CD4-positive, alpha-beta T cell treated with Interleukin-4 for 1 hour (primary cell): ENCODE results near the gene OTUB2.

Experiments
- DNase-seq, 2 donors: peaks; one replicate each; pipeline ENCODE4 v3.0.0-alpha.2; 2020 to 2022

Gene OTUB2

DNA sequence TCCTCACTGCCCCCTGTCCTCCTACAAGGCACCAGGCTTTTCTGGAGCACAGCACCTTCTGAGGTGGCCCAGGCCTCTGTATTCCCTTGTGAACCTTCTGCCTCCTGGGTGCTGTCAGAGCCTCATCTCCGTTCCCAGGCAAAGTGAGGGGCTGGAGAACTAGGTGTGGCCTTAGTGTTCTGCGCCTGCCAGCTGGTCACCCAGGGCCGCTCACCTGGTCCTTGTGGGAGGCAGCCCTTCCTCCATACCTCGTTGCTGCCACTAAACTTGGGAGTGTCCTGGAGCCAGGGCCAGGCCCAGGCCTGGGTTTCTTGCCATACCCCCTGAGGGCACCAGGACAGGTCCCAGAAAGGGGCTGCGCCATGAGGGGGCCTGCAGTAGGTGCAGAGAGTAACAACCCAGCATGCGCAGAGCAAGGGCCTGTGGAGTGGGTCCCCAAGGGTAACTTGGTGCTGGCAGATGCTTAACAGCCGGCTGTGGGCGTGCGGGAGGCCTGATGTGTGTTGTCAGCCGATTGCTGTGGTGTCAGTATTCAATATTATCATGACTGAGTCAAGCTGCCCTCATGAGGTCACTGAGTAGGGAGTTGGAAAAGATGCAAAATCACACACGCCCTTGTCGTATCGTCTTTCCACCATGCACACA, 17.1 kb downstream of the OTUB2 start:
- no peak for DNase-seq

- DNase-seq, result no peak
Observed at GRCh38 chr14:94043756-94044475, 17.8 kb downstream of the OTUB2 start.

- no peak for DNase-seq
Observed at GRCh38 chr14:94044476-94045091, 18.4 kb downstream of the OTUB2 start.

- no peak for DNase-seq
Observed at GRCh38 chr14:94045101-94045500, 19.0 kb downstream of the OTUB2 start.

DNA sequence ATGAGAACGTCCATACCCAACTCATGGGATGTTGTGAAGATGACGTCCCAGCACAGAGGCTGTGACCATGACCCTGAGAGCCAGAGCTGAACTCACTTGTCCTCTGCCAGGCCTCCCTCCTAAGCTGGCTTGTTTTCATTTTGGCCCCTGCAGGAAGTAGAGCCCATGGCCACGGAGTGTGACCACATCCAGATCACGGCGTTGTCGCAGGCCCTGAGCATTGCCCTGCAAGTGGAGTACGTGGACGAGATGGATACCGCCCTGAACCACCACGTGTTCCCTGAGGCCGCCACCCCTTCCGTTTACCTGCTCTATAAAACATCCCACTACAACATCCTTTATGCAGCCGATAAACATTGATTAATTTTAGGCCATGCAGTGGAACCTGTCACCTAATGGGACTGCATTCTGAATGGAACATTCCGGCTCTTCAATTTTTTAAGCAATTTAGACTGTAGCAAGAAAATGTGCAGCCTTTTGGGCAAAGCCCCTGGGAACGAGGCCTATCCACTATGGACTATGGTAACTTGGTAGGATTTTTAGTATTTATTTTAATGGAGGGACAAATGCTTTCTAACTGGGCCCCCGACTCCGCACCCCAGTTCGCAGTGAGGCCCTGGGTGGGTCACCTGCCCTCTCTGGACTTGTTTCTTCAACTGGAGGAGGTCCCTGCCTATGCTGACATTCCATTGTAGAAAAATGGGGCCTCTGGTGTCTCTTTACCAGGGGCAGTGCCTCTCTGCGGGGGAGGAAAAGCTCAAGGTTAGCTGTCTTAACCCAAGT, 19.6 kb downstream of the OTUB2 start:
- peak in 1 of 2 donors; percentile 11 for DNase-seq

GRCh38 chr14:94046696-94047250, 20.6 kb downstream of the OTUB2 start:
- peak in 1 of 2 donors; percentile 9 for DNase-seq

- peak in 1 of 2 donors; percentile 7 for DNase-seq
Observed at GRCh38 chr14:94047581-94047980, 21.4 kb downstream of the OTUB2 start.

DNA sequence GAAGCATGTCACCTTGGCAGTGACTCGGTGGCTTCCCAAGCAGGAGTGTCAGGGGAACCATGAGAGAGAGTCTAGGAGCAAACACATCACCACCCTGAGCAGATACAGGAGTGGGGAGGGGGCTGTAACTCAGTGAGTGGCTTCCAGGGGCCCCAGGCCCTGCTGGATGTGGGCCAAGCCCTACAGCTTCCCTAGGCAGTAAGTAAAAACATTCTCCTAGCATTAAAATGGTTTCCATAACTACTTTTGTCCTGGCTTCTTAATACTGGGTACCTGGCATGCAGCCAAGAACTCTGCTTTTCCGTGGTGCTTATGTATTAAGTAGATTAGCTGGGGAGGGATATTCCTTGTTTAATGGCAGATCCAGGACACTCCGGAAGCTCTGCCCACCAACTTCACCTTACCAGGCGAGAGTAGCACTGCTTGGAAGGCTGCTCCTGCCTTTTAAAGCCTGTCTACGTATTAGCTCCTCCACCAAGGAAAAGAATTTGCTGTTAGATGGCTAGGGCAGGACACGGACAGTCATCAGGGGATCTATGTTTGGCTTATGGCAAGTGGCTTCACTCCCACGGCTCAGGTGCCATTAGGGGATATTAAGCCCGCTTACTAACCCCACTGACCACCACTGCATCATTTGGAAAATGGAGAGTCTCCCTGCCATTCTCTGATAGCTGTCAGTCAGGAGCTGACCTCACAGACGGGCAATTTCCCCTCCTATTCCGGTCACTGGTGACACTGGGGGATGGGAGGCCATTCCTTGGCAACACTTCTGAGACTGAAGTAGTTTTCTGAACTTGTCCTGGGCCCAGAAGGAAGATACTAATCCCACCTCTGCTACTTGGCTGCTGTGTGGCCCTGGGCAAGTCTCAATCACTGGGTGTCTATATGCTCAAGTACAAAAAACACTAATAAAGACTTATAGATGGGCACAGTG, 22.8 kb downstream of the OTUB2 start:
- DNase-seq, result no peak

DNA sequence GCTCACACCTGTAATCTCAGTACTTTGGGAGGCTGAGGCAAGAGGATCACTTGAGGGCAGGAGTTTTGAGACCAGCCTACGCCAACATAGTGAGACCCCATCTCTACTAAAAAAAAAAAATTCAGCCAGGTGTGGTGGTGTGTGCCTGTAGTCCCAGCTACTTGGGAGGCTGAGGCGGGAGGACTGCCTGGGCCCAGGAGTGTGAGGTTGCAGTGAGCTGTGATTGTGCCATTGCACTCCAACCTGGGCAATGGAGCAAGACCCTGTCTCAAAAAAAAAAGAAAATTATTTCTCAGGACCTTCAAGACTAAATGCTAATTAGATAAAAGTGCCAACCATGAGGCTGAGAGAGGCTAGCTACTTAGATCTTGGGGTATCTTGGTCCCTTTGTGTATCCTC, 23.5 kb downstream of the OTUB2 start:
- DNase-seq, result no peak

- DNase-seq, result peak in 1 of 2 donors; percentile 8
Observed at GRCh38 chr14:94050231-94050880, 24.2 kb downstream of the OTUB2 start.

- DNase-seq, result peak in 1 of 2 donors; percentile 10
Observed at GRCh38 chr14:94051115-94051514, 25.0 kb downstream of the OTUB2 start.

DNA sequence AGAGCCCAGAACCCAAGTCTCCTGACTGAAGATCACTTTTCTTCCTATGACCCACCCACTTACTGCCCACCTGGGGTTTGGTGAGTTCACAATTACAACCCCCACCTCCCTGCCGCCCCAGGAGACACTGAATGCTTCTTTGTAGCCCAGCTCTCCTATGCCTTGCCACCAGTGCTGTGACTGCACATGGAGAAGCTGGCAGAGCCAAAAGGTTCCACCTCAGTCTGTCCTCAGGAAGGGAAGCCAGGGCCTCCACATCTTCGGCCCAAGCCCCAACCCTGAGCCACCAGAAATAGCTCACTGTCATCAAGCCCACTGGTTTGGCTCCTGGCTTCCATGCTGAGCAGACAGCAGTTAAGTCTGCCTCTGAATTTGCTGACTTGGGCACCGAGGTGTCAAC, 25.6 kb downstream of the OTUB2 start:
- DNase-seq, result no peak

DNA sequence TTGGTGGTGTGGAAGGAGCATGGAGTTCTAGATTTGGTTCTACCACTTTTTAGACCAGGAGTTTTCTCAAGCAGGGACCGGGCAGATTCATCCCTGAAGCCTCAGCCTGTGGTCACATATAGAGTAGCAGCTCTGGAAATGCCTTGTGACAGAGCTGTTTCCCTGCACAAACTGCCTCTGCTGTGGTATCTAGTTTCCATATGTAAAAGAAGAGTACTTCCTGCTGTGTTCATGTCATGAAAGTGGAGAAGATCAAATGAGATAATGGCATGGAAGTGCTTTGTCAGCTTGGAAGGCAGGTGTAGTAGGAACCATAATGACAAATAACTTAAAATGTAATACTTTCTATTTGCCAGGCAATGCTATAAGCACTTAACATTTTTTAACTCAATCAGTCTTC, 26.1 kb downstream of the OTUB2 start:
- DNase-seq, result no peak

GRCh38 chr14:94052662-94053061, 26.5 kb downstream of the OTUB2 start:
- no peak for DNase-seq

- no peak for DNase-seq
Observed at GRCh38 chr14:94054401-94054800, 28.3 kb downstream of the OTUB2 start.

GRCh38 chr14:94054936-94055335, 28.8 kb downstream of the OTUB2 start:
- no peak for DNase-seq

- peak in 1 of 2 donors; percentile 46 for DNase-seq
Observed at GRCh38 chr14:94056579-94057308, 30.6 kb downstream of the OTUB2 start.

DNA sequence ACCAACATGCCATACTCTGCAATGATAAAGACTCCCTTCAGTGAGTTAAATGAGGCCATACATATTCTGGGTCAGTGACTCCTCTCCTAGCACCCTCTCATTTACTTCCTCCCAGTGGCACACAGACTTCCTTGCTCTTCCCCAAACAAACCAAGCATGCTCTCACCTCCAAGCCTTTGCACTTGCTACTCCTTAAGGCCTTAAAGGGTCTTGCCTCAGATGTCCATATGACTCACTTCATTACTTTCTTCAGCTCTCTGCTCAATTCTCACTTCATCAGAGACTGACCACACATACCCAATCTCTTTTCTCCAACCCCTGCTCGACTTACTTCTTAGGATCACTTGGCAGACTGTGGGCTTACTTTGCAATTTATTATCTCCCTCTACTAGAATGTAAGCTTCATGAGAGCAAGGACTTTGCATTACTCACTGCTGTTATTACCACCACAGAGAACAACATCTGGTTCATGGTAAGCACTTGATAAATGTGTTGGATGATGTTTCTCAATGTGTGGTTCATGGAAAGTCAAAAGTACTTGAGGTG, 32.1 kb downstream of the OTUB2 start:
- DNase-seq, result no peak

DNA sequence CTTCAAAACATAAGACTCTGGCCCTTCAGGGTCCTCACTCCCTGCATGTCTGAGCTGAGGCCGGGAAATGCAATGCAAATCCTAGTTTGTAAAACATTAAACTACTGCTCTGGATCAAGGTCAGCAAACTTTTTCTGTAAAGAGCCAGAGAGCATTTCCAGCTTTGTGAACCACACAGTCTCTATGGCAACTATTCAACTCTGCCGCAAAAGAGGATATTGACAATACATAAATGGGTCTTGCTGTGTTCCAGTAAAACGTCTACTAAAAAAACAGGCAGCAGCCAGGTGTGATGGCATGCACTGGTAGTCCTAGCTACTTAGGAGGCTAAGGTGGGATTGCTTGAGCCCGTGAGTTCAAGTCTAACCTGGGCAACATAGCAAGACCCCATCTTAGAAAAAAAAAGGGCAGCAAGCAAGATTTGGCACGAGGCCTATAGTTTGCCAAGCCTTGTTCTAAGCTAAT, 32.6 kb downstream of the OTUB2 start:
- DNase-seq, result no peak

DNA sequence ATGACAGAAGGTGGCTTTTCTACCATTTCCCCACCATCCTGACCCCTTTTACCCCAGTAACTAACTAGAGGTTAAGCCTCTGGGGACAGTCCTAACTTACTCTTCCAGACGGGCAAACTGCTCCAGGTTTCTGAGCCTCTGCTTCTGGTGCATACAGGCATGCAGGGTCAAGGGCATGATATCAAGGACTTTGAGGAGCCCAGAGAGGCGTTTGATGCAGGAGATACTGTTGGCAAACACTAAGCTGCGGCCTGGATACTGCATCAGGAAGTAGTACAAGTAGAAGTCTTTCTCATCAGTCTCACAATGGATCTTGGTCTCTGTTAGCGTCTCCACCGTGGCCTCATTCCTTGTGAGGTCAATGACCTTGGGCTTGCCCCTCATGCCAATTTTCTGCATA, 33.9 kb downstream of the OTUB2 start:
- no peak for DNase-seq
